Karpas-422 (cell line): Measurements from ENCODE around the gene HAO1. TPM values are rescaled to one million over a fixed set of nuclear protein-coding genes. Genes with fewer than 3 reads are reported as not detected.

Experiments
- small RNA-seq: library from RNA; depleted of rRNA; stranded (forward); fragments of <200 nt; gene quantifications from one replicate; pipeline ENCODE3, GENCODE V24; 2014
- total RNA-seq: library from RNA; depleted of rRNA; stranded (reverse); fragments of >200 nt; shearing (Covaris generic); gene quantifications from 2 replicates; pipeline ENCODE4 v1.2.3, GENCODE V29; 2014; ENCODE audit warnings: low replicate concordance; rRNA removed

The HAO1 gene
- total RNA-seq, 1 experiment from 2014 or later, result not detected

Small RNA genes within 50 kb of the gene (small RNA-seq; reads per million reads assigned to genes)
- not detected for gene AL021879.1

Other genes starting within 250 kb of the HAO1 start
- gene TMX4, start 79.3 kb upstream of the HAO1 start, total RNA-seq, result 8.9 and 10.1 TPM in 2 replicates
- 0.82 and 1.3 TPM in 2 replicates for gene PLCB1, start 191.8 kb upstream of the HAO1 start, total RNA-seq